PC-9 (cell line): ENCODE data around the gene ZNF134.

ENCODE experiments used
- CTCF ChIP-seq: fragments of 200-600 bp; sonication (generic); conservative IDR thresholded peaks from 2 replicates; pipeline ENCODE4 v1.6.1; 2017; ENCODE audit warnings: mixed run types, antibody characterized with exemption, mild to moderate bottlenecking, moderate library complexity
- EZH2 ChIP-seq: fragments of 200-600 bp; sonication (generic); IDR thresholded peaks from 2 replicates; pipeline ENCODE4 v1.8.0; 2017; ENCODE audit warnings: antibody characterized with exemption, low read depth

GRCh38 chr19:57566396-57567265, 47.4 kb upstream of the ZNF134 start:
- no peak for TF ChIP-seq CTCF
- TF ChIP-seq EZH2, result no peak
